Measurements from ENCODE around the gene TRAPPC6A. TPM values are rescaled to one million over a fixed set of nuclear protein-coding genes. Genes with fewer than 3 reads are reported as not detected.

TRAPPC6A gene
- total RNA-seq, 1 experiment from 2014 or later: 26.9 TPM

GRCh38 chr19:45158503-45159209 is 19.4 kb downstream of the TRAPPC6A start:
- ATAC-seq: no peak
- H3K9me3 ChIP-seq (ENCODE audit: control insufficient read depth in 1 of 2, insufficient read depth in 1 of 2, low read depth in 1 of 2, low read length in 2 of 2): no peaks in the 10 kb centered on the region
- ChIA-PET RAD21 (ENCODE audit: low non-redundant PET in 1 of 2, low total read pairs in 2 of 2, uncharacterized antibody in 2 of 2, unreplicated experiment in 2 of 2) (no interaction called here), POLR2A (no interaction called here), CTCF (no interaction called here)
- no peaks in the 10 kb centered on the region for H3K27me3 ChIP-seq (ENCODE audit: insufficient read depth, low read length)
- no peak for DNase-seq (ENCODE audit: low read depth, low spot score)
- H4K20me1 ChIP-seq (ENCODE audit: insufficient read depth): no peaks in the 10 kb centered on the region
- H3K36me3 ChIP-seq (ENCODE audit: control insufficient read depth in 1 of 2, insufficient read depth in 2 of 2, low read length in 2 of 2): no peaks in the 10 kb centered on the region
- H3K4me1 ChIP-seq (ENCODE audit: control insufficient read depth in 1 of 2, insufficient read depth in 2 of 2, low read length in 2 of 2): peaks cover 27 to 54% of the 10 kb centered on the region in 2 experiments
- no peak overlapping the region for H3K27ac ChIP-seq (ENCODE audit: low read depth, low read length)
- intact Hi-C loops (cut with micrococcal nuclease): no loop called here
- H3K9me2 ChIP-seq (ENCODE audit: insufficient read depth): no peaks in the 10 kb centered on the region
- H3K9ac ChIP-seq (ENCODE audit: low read length): no peak overlapping the region
- no peak overlapping the region for H2AFZ ChIP-seq (ENCODE audit: low read depth, low read length, poor library complexity, severe bottlenecking)
- H3K4me3 ChIP-seq (replicated peaks in 1 of 2; ENCODE audit: low read depth in 1 of 2, low read length in 2 of 2): no peak overlapping the region
- TF ChIP-seq REST (IDR thresholded peaks at IDR 0.05; ENCODE audit: low read depth) (no peak), SIN3A (IDR thresholded peaks at IDR 0.05; ENCODE audit: low read depth) (no peak), CTCF (IDR thresholded peaks at IDR 0.05 in 2 of 3, conservative IDR thresholded peaks at IDR 0.05 in 1 of 3; ENCODE audit: borderline replicate concordance in 1 of 3, insufficient read depth in 1 of 3, low read depth in 2 of 3, low read length in 2 of 3) (no peak), EGR1 (IDR thresholded peaks at IDR 0.05; ENCODE audit: low read depth) (no peak), MAX (IDR thresholded peaks at IDR 0.05) (no peak), CEBPB (IDR thresholded peaks at IDR 0.05; ENCODE audit: low read depth) (no peak), JUND (IDR thresholded peaks at IDR 0.05) (no peak), CBX3 (IDR thresholded peaks at IDR 0.05; ENCODE audit: low read depth) (no peak)
- H3K4me2 ChIP-seq (ENCODE audit: low read length): no peak overlapping the region
- no TSS peak for BruUV-seq (replicated peaks)
- no peaks in the 10 kb centered on the region for H3K79me2 ChIP-seq (ENCODE audit: insufficient read depth, low read length)
